Measurements from ENCODE around the gene ALKBH3.

ALKBH3 gene

DNA sequence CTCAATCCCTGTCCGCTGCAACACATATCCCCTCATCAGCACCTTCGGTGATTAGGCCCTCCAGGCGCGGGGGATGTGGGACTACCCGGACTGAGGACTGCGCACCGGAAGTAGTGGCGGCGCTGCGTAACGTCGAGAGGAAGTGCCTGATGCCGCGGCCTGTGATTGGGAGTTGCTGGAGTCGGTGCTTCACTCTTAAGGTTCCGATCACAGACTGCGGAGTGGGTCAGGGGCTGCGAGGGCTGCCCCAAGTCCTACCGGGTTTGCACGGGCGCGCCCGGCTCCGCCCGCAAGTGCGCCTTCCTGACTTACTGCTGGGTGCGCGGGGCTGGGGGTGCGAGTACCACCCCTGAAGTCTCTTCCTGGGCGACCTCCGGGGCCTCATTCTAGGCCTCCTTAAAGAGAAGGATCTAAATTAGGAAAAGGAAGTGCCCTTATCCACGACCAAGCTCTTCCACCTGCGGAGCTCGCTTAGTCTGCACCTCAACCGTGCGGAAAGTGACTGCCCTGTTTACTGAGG is at the start of gene ALKBH3:
TSS of gene ALKBH3 (plus strand) at position 192 of the 520 bp plus-strand sequence. CDS start 1,822 bp downstream, outside the sequence.
- DNase-seq = peak; percentile 92

GRCh38 chr11:43830928-43831440 is 49.6 kb upstream of the ALKBH3 start:
- no peak for DNase-seq

- no peak for DNase-seq
Measured at GRCh38 chr11:43832536-43832935, 48.1 kb upstream of the ALKBH3 start.

- DNase-seq = no peak
Measured at GRCh38 chr11:43833657-43834073, 47.0 kb upstream of the ALKBH3 start.

GRCh38 chr11:43834286-43834685 is 46.3 kb upstream of the ALKBH3 start:
- DNase-seq = no peak

DNA sequence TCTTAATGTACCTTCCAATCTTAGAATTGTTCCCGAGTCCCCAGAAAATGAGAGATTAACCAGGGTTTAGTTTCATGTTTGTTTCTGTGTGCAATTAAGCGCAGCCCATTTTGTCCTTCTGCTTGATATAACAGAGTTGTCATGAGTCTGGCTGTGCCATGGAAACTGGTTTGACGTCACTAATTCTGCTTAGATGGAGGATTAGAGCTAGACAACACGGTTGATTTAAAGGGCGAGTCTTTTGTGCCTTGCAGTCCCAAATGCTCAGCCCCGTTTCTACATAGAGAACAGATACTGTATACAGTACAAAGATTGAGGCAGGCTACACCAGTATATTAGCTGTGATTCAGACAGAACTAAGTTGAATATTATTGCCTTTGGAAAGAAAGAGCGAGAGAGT is 45.5 kb upstream of the ALKBH3 start:
- DNase-seq = no peak

GRCh38 chr11:43837879-43838278 is 42.8 kb upstream of the ALKBH3 start:
- DNase-seq = no peak

- DNase-seq = no peak
Measured at GRCh38 chr11:43842021-43842420, 38.6 kb upstream of the ALKBH3 start.

- DNase-seq = no peak
Measured at GRCh38 chr11:43845816-43846215, 34.8 kb upstream of the ALKBH3 start.

DNA sequence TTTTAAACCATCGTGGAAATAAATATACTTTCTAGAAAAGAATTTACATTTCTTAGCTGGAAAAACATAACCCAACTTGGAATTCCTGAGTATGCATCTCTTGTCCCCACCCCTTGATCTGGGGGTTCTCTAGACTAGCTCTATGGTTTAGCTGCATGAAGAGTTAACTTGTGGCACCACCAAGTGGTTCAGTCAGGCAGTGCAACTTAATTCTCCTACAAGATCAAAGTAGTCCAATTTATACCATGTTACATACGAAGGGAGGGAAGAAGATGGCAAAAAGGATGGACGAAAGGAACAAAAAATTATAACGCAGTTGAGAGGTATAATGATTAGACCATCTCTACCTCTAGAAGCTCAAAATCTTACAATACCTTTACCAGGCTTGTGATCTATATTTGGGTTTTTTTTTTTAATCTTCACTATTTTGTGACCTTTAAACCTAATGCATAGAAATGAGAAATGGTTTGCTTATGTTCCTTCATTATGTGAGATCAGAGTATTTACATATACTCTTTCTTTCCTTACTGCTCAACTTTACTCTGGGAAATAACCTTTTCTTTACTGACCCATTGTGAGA is 28.5 kb upstream of the ALKBH3 start:
- DNase-seq = peak; percentile 48

- DNase-seq = no peak
Measured at GRCh38 chr11:43853781-43854180, 26.9 kb upstream of the ALKBH3 start.

- DNase-seq = no peak
Measured at GRCh38 chr11:43856993-43857392, 23.6 kb upstream of the ALKBH3 start.

GRCh38 chr11:43861141-43861540 is 19.5 kb upstream of the ALKBH3 start:
- no peak for DNase-seq

DNA sequence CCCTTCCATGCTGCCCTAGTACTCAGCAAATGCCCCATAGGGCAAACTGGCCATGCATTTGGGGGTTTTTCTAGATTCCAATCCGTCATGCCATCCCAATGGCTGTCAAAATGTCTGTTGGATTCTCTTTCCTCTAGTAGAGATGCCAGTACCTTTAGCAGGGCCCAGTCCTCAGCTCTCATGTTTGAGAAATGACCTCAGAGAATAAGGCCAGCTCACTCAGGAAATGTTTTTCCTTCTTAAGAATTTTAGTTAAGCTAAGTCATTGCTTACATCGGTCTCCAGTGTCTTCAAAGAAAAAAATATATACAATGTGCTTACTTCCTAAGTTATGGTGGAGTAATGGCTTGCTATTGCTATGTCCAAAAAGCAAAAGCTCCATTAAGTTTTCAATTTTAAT is 14.1 kb upstream of the ALKBH3 start:
- no peak for DNase-seq

- DNase-seq = no peak
Measured at GRCh38 chr11:43866969-43867368, 13.7 kb upstream of the ALKBH3 start.

GRCh38 chr11:43868852-43869567 is 11.6 kb upstream of the ALKBH3 start:
- no peak for DNase-seq

DNA sequence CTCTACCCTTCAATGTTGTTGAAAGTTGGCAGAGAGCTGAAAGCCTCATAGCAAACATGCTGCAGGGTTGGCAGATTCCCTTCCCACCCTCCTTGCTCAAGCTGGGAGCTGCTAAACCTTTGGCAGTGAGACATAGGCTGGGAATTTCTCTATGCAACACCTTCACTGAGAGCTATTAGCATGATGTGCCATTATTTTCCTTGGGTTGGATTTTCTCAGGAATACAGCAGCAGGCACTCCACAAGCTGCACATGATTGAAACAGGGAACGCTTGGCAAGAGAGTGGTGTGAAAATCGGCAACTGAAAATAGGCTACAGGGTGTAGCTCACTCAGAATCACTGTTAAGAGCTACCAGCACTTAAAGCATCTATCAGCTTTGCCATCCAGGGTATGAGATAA is 9.6 kb upstream of the ALKBH3 start:
- no peak for DNase-seq

GRCh38 chr11:43872995-43873394 is 7.6 kb upstream of the ALKBH3 start:
- no peak for DNase-seq

DNA sequence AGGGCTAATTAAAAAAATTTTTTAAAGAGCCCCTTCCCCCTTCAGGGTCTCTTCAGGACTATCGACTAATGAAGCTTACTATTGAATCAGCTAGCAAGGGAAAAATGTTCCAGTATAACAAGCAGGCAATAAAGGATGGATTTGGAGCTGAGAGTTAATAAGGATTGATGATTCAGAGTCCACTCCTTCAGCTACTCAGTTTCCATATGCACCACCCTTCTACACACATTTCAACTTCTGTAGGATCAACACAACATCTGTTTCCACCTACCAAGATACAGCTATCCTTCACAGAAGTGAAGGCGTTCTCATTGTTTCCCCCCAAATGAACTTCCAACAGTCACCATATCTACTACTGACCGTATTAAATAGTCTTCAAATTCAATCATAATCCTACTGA is 6.6 kb upstream of the ALKBH3 start:
- no peak for DNase-seq

DNA sequence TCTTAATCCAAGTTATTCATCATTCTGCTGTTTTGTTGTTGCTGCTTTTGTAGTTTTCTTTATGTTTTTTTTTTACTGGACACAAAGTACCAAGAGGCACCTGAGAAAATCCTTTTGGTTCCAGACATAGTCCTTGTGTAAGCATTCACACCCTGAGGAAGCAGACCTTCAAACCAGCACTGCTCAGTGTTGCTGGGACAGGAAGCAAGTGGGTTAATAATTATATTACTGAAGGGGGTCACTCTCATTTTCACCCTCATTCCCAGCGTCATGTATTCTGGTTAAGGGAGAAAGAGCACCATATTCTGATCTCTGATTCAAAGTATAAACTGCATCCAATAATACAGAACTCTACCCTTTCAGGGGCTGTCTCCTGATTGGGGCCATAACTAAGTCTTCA is 5.9 kb upstream of the ALKBH3 start:
- no peak for DNase-seq

- DNase-seq = no peak
Measured at GRCh38 chr11:43879789-43880639, 617 bp upstream of the ALKBH3 start.

- no peak for DNase-seq
Measured at GRCh38 chr11:43892851-43893250, 12.2 kb downstream of the ALKBH3 start.

DNA sequence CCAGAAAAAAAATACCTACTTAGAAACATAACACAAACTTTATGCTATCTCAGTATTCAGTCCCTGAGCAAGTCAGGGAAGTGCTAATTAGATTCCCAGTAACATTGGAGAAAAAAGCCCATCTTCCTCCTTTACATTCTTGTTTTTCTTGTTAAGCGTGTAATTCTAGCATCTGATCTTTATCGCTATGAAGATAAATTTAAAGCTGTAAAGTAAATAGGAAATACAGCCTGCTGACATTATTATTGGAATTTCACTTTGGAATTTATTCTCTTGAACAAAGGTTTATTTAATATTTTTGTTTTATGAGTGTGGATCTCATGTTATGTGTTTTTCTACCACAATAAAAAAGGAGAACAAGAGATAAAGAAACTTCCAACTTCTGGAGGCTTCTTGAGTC is 13.9 kb downstream of the ALKBH3 start:
- DNase-seq = no peak

All from left hindlimb (tissue), 1 donor.